ENCODE data around the gene TMEM231.

TMEM231 gene

GRCh38 chr16:75576384-75576811, 20.3 kb upstream of the TMEM231 start:
- TF ChIP-seq CTCF (conservative IDR thresholded peaks at IDR 0.05; ENCODE audit: low read depth, low read length), result no peak
- H3K4me3 ChIP-seq (ENCODE audit: low read length), result no peak overlapping the region
- DNase-seq (ENCODE audit: low read depth), result no peak

- DNase-seq (ENCODE audit: low read depth), result no peak
- no peak overlapping the region for H3K4me3 ChIP-seq (ENCODE audit: low read length)
Measured at GRCh38 chr16:75575958-75576357, 19.9 kb upstream of the TMEM231 start.

GRCh38 chr16:75573955-75574354, 17.9 kb upstream of the TMEM231 start:
- DNase-seq (ENCODE audit: low read depth), result peak; percentile 54
- no peak overlapping the region for H3K4me3 ChIP-seq (ENCODE audit: low read length)
- TF ChIP-seq CTCF (conservative IDR thresholded peaks at IDR 0.05; ENCODE audit: low read depth, low read length), result no peak

More at GRCh38 chr16:75575958-75576357, 19.9 kb upstream of the TMEM231 start:
- TF ChIP-seq CTCF (conservative IDR thresholded peaks at IDR 0.05; ENCODE audit: low read depth, low read length), result no peak

DNA sequence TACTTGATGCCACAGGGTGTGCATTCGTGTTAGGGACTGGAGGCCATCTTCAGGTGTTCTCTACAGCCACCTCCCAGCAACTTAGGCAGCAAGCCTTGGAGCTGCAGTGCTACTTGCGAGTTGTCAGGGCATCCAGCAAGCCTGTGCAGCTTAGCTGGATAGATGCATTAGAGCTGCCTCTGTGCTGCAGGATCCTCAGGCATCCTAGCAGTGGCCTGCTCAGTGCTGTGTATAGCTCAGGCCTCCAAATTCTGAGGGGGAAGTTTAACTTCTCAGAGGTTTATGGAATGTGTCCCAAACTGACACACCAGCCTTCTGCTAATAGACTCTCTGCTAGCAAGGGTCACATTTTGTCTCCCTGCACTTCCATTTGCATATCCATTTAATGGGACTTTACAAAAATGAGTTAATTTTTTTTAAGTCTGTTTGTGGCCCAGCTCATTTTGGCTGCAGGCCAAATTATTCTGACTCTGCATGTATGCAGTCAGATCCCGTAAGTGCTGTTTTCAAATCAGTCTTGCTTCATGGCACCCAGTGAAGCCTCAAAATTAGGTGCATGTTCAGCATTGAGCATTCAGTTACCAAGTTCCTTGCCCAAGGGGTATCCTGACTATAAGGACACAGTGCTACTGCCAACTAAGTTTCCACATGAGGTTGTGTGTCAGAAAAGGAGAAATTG, 17.0 kb upstream of the TMEM231 start:
- H3K4me3 ChIP-seq (ENCODE audit: low read length), result no peak overlapping the region
- no peak for DNase-seq (ENCODE audit: low read depth)
- TF ChIP-seq CTCF (conservative IDR thresholded peaks at IDR 0.05; ENCODE audit: low read depth, low read length), result no peak

DNA sequence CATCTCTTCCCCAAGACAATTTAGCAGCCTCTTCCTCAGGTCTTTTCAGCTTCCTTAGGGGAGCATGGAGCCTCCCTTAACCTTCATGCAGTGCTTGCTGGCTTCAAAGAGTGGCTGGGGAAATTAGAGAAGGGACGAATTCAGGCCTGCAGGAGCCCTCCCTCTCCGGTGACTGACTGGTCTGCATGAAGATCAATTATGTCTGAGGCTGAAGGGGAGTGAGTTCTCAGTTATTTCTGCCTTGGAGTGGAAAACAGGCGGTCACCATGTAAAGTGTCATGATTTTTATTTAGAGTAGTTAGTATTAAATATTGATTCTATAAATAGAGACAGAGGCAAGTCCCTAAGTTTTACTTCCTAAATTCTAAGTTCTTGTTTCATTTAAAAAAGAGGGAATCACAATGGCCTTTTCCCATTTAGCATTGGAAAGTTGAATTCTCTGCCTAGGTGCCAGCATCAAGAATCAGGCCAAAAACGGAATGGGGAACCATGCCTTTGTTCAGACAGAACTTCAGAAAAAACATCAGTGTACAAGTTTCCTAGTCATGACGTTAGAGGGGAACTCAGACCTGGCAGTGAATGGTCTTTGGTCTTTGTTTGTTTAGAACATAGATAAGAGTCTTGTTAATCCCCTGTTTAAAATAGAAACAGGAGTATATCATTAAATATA, 14.5 kb upstream of the TMEM231 start:
- DNase-seq (ENCODE audit: low read depth), result no peak
- H3K4me3 ChIP-seq (ENCODE audit: low read length), result no peak overlapping the region
- TF ChIP-seq CTCF (conservative IDR thresholded peaks at IDR 0.05; ENCODE audit: low read depth, low read length), result no peak

- DNase-seq (ENCODE audit: low read depth), result no peak
- H3K4me3 ChIP-seq (ENCODE audit: low read length), result no peak overlapping the region
- no peak for TF ChIP-seq CTCF (conservative IDR thresholded peaks at IDR 0.05; ENCODE audit: low read depth, low read length)
Measured at GRCh38 chr16:75567911-75568310, 11.9 kb upstream of the TMEM231 start.

DNA sequence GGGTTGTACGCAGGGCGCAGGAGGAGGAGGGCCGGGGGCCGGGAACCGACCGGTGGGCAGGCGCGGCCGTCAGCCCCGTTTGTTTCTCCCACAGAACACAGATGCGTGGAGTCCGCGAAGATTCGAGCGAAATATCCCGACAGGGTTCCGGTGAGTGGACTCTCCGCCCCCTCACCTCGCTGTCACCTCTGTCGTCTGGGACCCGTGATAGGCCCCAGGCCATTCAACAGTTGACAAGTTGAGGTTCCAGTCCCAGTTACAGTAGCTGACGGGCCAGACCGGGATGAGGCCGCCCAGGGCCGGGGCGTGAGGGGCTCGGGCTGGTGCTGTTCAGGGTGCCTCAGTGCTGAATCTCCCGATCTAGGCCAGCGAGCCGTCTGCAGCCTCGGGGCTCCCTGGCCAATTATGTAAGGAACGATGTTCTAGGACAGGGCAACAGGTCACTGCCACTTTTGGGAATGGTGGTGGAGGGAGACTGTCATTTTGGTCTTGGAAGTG, 10.8 kb upstream of the TMEM231 start:
- no peak for TF ChIP-seq CTCF (conservative IDR thresholded peaks at IDR 0.05; ENCODE audit: low read depth, low read length)
- DNase-seq (ENCODE audit: low read depth), result no peak
- H3K4me3 ChIP-seq (ENCODE audit: low read length), result peak overlapping the region; percentile 94

All from retinal pigment epithelial cell (primary cell).